Neural cell (in vitro differentiated cells): ENCODE results near the gene PTPRZ1. TPM values are rescaled to one million over a fixed set of nuclear protein-coding genes. Genes with fewer than 3 reads are reported as not detected.

Experiments used
- H2AFZ ChIP-seq: fragments of 200-600, 300-800 bp; sonication (generic), shearing (Covaris generic); 2 replicates; pipeline ENCODE4 v1.6.0; 2014; ENCODE audit warnings: low read depth, mild to moderate bottlenecking, antibody characterized with exemption, low read length, moderate library complexity
- H3F3A ChIP-seq: fragments of 200-600 bp; shearing (Covaris generic); 2 replicates; pipeline ENCODE4 v1.6.1; 2016; ENCODE audit warnings: mild to moderate bottlenecking, moderate library complexity, mixed read lengths, antibody characterized with exemption, low read length; ENCODE audit not compliant: insufficient read depth, poor library complexity, severe bottlenecking
- H3K27ac ChIP-seq: fragments of 200-600, 300-800 bp; sonication (generic), shearing (Covaris generic); 2 replicates; pipeline ENCODE4 v1.5.1; 2014; ENCODE audit warnings: mild to moderate bottlenecking, low read length, moderate library complexity
- H3K27me3 ChIP-seq: fragments of 300-800, 200-600 bp; sonication (generic), shearing (Covaris generic); 2 replicates; pipeline ENCODE4 v1.6.0; 2014; ENCODE audit warnings: mild to moderate bottlenecking, low read depth, low read length, moderate library complexity; ENCODE audit not compliant: insufficient read depth
- H3K36me3 ChIP-seq: fragments of 300-800, 200-600 bp; sonication (generic), shearing (Covaris generic); 2 replicates; pipeline ENCODE4 v1.5.1; 2014; ENCODE audit warnings: mild to moderate bottlenecking, antibody characterized with exemption, low read length, moderate library complexity; ENCODE audit not compliant: insufficient read depth
- H3K4me2 ChIP-seq: fragments of 300-800, 200-600 bp; sonication (generic), shearing (Covaris generic); 2 replicates; pipeline ENCODE4 v1.6.0; 2014; ENCODE audit warnings: mild to moderate bottlenecking, low read length
- H3K4me3 ChIP-seq: fragments of 300-800, 200-600 bp; sonication (generic), shearing (Covaris generic); 2 replicates; pipeline ENCODE4 v1.5.1; 2014; ENCODE audit warnings: mild to moderate bottlenecking, low read length, moderate library complexity
- H3K79me2 ChIP-seq: fragments of 200-600 bp; shearing (Covaris generic); replicated peaks from 2 replicates; pipeline ENCODE4 v1.6.0; 2014; ENCODE audit warnings: mild to moderate bottlenecking, low read length, moderate library complexity; ENCODE audit not compliant: insufficient read depth
- H3K9ac ChIP-seq: fragments of 300-800, 200-600 bp; sonication (generic), shearing (Covaris generic); 2 replicates; pipeline ENCODE4 v1.6.1; 2016; ENCODE audit warnings: mild to moderate bottlenecking, low read length, mixed read lengths
- H3K9me2 ChIP-seq: fragments of 200-600 bp; shearing (Covaris generic); 2 replicates; pipeline ENCODE4 v1.6.1; 2016; ENCODE audit warnings: mild to moderate bottlenecking, low read length, mixed read lengths; ENCODE audit not compliant: insufficient read depth
- H3K9me3 ChIP-seq: fragments of 200-600, 300-800 bp; sonication (generic), shearing (Covaris generic); 2 replicates; pipeline ENCODE4 v1.6.1; 2016; ENCODE audit warnings: mild to moderate bottlenecking, mixed run types, low read length, moderate library complexity, mixed read lengths
- H4K20me1 ChIP-seq: fragments of 200-600 bp; shearing (Covaris generic); 2 replicates; pipeline ENCODE4 v1.6.1; 2016; ENCODE audit warnings: mild to moderate bottlenecking, mixed run types; ENCODE audit not compliant: insufficient read depth
- CTCF ChIP-seq: fragments of 450-650 bp; IDR thresholded peaks from 2 replicates; pipeline ENCODE4 v1.5.1; 2014; ENCODE audit warnings: antibody characterized with exemption, mild to moderate bottlenecking, moderate library complexity; ENCODE audit not compliant: poor library complexity, severe bottlenecking
- EP300 ChIP-seq: fragments of 450-650 bp; conservative IDR thresholded peaks from 2 replicates; pipeline ENCODE4 v1.6.1; 2014; ENCODE audit warnings: antibody characterized with exemption, mild to moderate bottlenecking, moderate library complexity; ENCODE audit not compliant: poor library complexity, severe bottlenecking
- EZH2 ChIP-seq: fragments of 200-600, 300-800 bp; shearing (Covaris generic), sonication (generic); IDR thresholded peaks from 2 replicates; pipeline ENCODE4 v1.6.1; 2014; ENCODE audit warnings: antibody characterized with exemption, low read length, borderline replicate concordance, mild to moderate bottlenecking; ENCODE audit not compliant: insufficient read depth, poor library complexity, severe bottlenecking
- MXI1 ChIP-seq: fragments of 450-650 bp; conservative IDR thresholded peaks from 2 replicates; pipeline ENCODE4 v1.6.1; 2014; ENCODE audit warnings: antibody characterized with exemption, mild to moderate bottlenecking; ENCODE audit not compliant: poor library complexity, severe bottlenecking
- POLR2AphosphoS5 ChIP-seq: IDR thresholded peaks from 2 replicates; pipeline ENCODE4 v1.6.1; 2012
- RAD21 ChIP-seq: fragments of 450-650 bp; conservative IDR thresholded peaks from 2 replicates; pipeline ENCODE4 v1.6.1; 2014; ENCODE audit warnings: antibody characterized with exemption, mild to moderate bottlenecking, moderate library complexity
- REST ChIP-seq: IDR thresholded peaks from 2 replicates; pipeline ENCODE4 v1.6.1; 2012; ENCODE audit warnings: borderline replicate concordance
- SMC3 ChIP-seq: fragments of 450-650 bp; conservative IDR thresholded peaks from 2 replicates; pipeline ENCODE4 v1.6.1; 2014; ENCODE audit warnings: antibody characterized with exemption, mild to moderate bottlenecking, moderate library complexity; ENCODE audit not compliant: poor library complexity
- TAF1 ChIP-seq: IDR thresholded peaks from 2 replicates; pipeline ENCODE4 v1.6.1; 2012; ENCODE audit warnings: low read depth
- polyA plus RNA-seq: library from polyadenylated mRNA; depleted of rRNA; stranded (reverse); fragments of >200 nt; gene quantifications from 2 replicates; pipeline ENCODE4 v1.2.3, GENCODE V29; 2014

PTPRZ1 gene
- polyA plus RNA-seq, 1 donor from 2014 or later, result 11.8 TPM

GRCh38 chr7:121913947-121914675, 41.1 kb downstream of the PTPRZ1 start:
- Histone ChIP-seq H3K9me3 (no peaks in the 10 kb centered on the region), H2AFZ (no peak overlapping the region), H3K36me3 (no peaks in the 10 kb centered on the region), H3K4me2 (no peak overlapping the region), H3K9ac (no peak overlapping the region), H3K79me2 (peaks cover 56% of the 10 kb centered on the region), H3F3A (no peaks in the 10 kb centered on the region), H3K27me3 (no peaks in the 10 kb centered on the region), H3K27ac (no peak overlapping the region), H3K4me3 (no peak overlapping the region), H4K20me1 (no peaks in the 10 kb centered on the region), H3K9me2 (no peaks in the 10 kb centered on the region)
- no peak for TF ChIP-seq RAD21
- no peak for TF ChIP-seq CTCF
- TF ChIP-seq SMC3, result no peak
- TF ChIP-seq TAF1, result no peak
- TF ChIP-seq MXI1, result no peak
- TF ChIP-seq EZH2, result no peak
- no peak for TF ChIP-seq EP300
- no peak for TF ChIP-seq POLR2AphosphoS5
- TF ChIP-seq REST, result no peak

GRCh38 chr7:121914676-121915279, 41.8 kb downstream of the PTPRZ1 start:
- no peak overlapping the region for H3K9ac ChIP-seq
- no peaks in the 10 kb centered on the region for H3K27me3 ChIP-seq
- peaks cover under 1% of the 10 kb centered on the region for H3F3A ChIP-seq
- TF ChIP-seq TAF1 (no peak), CTCF (no peak), SMC3 (no peak), MXI1 (no peak), EZH2 (no peak), POLR2AphosphoS5 (no peak), EP300 (no peak), REST (no peak), RAD21 (no peak)
- no peak overlapping the region for H3K27ac ChIP-seq
- H3K36me3 ChIP-seq, result no peaks in the 10 kb centered on the region
- H2AFZ ChIP-seq, result no peak overlapping the region
- no peaks in the 10 kb centered on the region for H3K9me3 ChIP-seq
- no peaks in the 10 kb centered on the region for H4K20me1 ChIP-seq
- no peak overlapping the region for H3K4me2 ChIP-seq
- H3K9me2 ChIP-seq, result no peaks in the 10 kb centered on the region
- H3K4me3 ChIP-seq, result no peak overlapping the region
- peaks cover 63% of the 10 kb centered on the region for H3K79me2 ChIP-seq
